ENCODE measurements around the gene RBBP7. TPM values are rescaled to one million over a fixed set of nuclear protein-coding genes. Genes with fewer than 3 reads are reported as not detected.

Gene RBBP7
- total and polyA plus RNA-seq, 12 donors = 84.6 to 125 (median 109) TPM

DNA sequence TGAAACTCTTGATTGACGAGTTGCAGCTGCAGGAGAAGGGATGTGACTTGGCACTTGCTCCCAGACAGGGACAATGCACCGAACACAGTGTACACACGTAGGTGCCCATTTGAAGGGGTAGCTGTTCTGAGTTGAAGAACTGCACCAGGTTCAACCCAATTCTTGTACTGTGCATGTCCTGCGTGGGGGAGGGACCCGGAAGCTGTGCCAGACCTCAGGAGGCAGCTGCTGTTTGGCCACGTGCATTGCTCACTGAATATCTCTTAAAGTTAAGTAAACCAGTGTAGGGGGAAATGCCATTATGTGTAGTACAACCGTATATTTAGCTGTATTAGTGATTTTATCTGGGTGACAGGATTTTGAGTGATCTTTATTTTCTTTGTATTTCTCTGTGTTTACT lies 12.0 kb upstream of the RBBP7 start:
- 1 to 3% methylated on average over 7 of the region's 7 CpGs for WGBS, 2 donors
- H3K27ac ChIP-seq = peak overlapping the region in 2 of 10 donors; percentile 4 to 61
- H3K27me3 ChIP-seq = peaks cover 0 to 98% (median 0%) of the 10 kb centered on the region in 7 donors
- H3K4me1 ChIP-seq = peaks cover 0 to 5% (median 0%) of the 10 kb centered on the region in 9 donors
- DNase-seq (peak; percentile 5 to 16), ATAC-seq (peak; percentile 37 to 75 (median 60))
- no peaks in the 10 kb centered on the region for H3K36me3 ChIP-seq
- intact Hi-C loops (cut with DNase I) = loop anchor here in 7 of 10 donors (5.0 to 10.0 kb wide), 6 partner anchors 47 to 165 kb away; no protein-coding TSS in a partner anchor
- H3K9me3 ChIP-seq = no peaks in the 10 kb centered on the region
- TF ChIP-seq, protein P1, sequence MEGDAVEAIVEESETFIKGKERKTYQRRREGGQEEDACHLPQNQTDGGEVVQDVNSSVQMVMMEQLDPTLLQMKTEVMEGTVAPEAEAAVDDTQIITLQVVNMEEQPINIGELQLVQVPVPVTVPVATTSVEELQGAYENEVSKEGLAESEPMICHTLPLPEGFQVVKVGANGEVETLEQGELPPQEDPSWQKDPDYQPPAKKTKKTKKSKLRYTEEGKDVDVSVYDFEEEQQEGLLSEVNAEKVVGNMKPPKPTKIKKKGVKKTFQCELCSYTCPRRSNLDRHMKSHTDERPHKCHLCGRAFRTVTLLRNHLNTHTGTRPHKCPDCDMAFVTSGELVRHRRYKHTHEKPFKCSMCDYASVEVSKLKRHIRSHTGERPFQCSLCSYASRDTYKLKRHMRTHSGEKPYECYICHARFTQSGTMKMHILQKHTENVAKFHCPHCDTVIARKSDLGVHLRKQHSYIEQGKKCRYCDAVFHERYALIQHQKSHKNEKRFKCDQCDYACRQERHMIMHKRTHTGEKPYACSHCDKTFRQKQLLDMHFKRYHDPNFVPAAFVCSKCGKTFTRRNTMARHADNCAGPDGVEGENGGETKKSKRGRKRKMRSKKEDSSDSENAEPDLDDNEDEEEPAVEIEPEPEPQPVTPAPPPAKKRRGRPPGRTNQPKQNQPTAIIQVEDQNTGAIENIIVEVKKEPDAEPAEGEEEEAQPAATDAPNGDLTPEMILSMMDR (IDR thresholded peaks at IDR 0.05) = no peak
- peak overlapping the region; percentile 6 to 62 (median 52) for H3K4me3 ChIP-seq

DNA sequence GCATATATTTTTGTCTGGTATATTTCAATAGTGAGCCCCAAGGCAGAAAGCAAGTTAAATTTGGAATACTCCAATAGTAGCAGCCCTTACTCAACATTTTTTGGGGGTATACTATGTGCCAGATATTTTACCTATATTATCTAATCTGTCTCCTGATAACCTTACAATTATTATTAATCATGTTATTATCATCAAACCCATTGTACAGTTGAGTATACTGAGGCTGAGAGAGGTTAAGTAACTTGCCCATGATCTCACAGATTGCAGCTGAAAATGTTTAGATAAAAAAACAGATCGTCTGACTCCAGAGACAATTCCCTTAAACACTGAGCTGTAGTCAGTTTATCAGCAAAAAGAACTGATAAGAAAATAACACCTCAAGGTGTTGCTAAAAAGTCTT lies 6.5 kb upstream of the RBBP7 start:
- DNase-seq = no peak
- peaks cover 0 to 4% (median 0%) of the 10 kb centered on the region in 9 donors for H3K4me1 ChIP-seq
- H3K9me3 ChIP-seq = no peaks in the 10 kb centered on the region
- intact Hi-C loops (cut with DNase I) = no loop called here
- no peak overlapping the region for H3K27ac ChIP-seq
- ATAC-seq = no peak
- no peaks in the 10 kb centered on the region for H3K36me3 ChIP-seq
- TF ChIP-seq, protein P1 (IDR thresholded peaks at IDR 0.05) = no peak
- 25 to 26% methylated on average over 1 of the region's 1 CpG for WGBS, 2 donors
- no peak overlapping the region for H3K4me3 ChIP-seq
- H3K27me3 ChIP-seq = peaks cover 0 to 100% (median 0%) of the 10 kb centered on the region in 7 donors

DNA sequence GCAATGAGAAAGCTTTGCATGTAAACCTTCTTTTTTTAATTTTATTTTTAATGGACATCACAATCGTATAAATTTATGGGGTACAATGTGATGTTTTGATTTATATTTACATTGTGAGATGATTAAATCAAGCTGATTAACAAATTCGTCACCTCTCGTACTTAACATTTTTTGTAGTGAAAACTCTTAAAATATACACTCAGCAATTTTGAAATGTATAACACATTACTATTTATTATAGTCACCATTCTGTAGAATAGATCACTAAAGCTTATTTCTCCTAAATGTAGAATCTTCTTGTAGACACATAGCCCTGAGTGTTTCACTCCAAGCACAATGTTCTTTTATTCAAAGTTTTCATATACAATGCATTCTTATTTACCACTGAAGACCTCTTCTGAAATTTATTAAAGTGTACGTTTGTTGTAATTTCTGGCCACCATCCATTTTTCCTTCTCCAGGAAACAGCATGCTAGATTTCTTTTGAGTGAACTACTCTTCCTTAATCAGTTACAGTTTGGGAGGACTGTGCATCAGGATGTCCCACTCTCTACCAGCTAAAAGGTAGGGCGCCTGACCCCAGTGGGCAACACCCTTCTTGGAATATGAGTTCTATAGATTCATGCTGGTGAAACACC lies 4.4 kb upstream of the RBBP7 start:
- Histone ChIP-seq H3K27ac (no peak overlapping the region), H3K36me3 (no peaks in the 10 kb centered on the region), H3K9me3 (no peaks in the 10 kb centered on the region), H3K4me3 (no peak overlapping the region), H3K27me3 (peaks cover 0 to 91% (median 0%) of the 10 kb centered on the region in 7 donors), H3K4me1 (peaks cover 0 to 16% (median 7%) of the 10 kb centered on the region in 9 donors)
- ATAC-seq = no peak
- DNase-seq = no peak
- 84 to 86% methylated on average over 5 of the region's 5 CpGs for WGBS, 2 donors
- TF ChIP-seq, protein P1 (IDR thresholded peaks at IDR 0.05) = no peak
- intact Hi-C loops (cut with DNase I) = no loop called here

DNA sequence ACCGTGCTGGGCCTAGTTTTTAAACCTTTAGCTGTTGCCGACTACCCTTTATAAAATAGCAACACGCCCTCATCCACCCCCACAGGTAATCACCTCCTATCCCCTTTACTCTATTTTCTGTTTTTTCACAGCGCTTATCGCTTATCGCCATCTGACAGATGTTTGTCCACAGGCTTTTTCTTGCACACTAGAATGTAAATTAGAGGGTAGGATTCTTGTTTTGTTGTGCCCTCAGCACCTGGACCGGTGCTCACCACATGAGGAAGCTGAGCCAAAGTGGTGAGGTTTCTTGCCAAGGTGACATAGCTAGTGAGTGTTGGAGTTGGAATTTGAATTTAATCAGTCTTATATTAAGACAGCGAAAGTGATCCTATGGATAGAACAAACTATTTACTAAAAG lies 2.9 kb upstream of the RBBP7 start:
- Histone ChIP-seq H3K36me3 (no peaks in the 10 kb centered on the region), H3K4me1 (peaks cover 0 to 24% (median 13%) of the 10 kb centered on the region in 9 donors), H3K27me3 (peaks cover 0 to 91% (median 0%) of the 10 kb centered on the region in 7 donors), H3K27ac (no peak overlapping the region), H3K4me3 (no peak overlapping the region), H3K9me3 (no peaks in the 10 kb centered on the region)
- no peak for ATAC-seq
- intact Hi-C loops (cut with DNase I) = no loop called here
- DNase-seq = no peak
- WGBS, 2 donors = 89 to 92% methylated on average over 8 of the region's 8 CpGs
- TF ChIP-seq, protein P1 (IDR thresholded peaks at IDR 0.05) = no peak

All from heart right ventricle (tissue), 16 donors.